Panc1 (cell line): ENCODE measurements around the gene POM121L12.

Experiments
- CTCF ChIP-seq: fragments of 450-650 bp; IDR thresholded peaks from 2 replicates; pipeline ENCODE4 v1.5.1; 2017; ENCODE audit warnings: mild to moderate bottlenecking
- SIN3A ChIP-seq: IDR thresholded peaks from 2 replicates; pipeline ENCODE4 v1.6.1; 2012; ENCODE audit warnings: low read depth, mild to moderate bottlenecking, low read length, moderate library complexity, borderline replicate concordance; ENCODE audit not compliant: insufficient read depth

- TF ChIP-seq CTCF = no peak
- TF ChIP-seq SIN3A = no peak
These were observed 39.8 kb upstream of the POM121L12 start for GRCh38 chr7:52995676-52996075.
